GM19240 (cell line): ENCODE measurements around the gene DMRTC2.
"Not testable (repeated sequence)": the region's sequence is repeated elsewhere in the genome, so short reads cannot be mapped to it uniquely, and the experiment has no call there.

Source experiments
- DNase-seq: peaks from one replicate; pipeline ENCODE4 v3.0.0; 2011; ENCODE audit warnings: low spot score; ENCODE audit not compliant: insufficient read length

The DMRTC2 gene

GRCh38 chr19:41870401-41870873 lies 25.6 kb downstream of the DMRTC2 start:
- no peak for DNase-seq

GRCh38 chr19:41871573-41872383 lies 26.9 kb downstream of the DMRTC2 start:
- peak; percentile 63 for DNase-seq

GRCh38 chr19:41872384-41872774 lies 27.5 kb downstream of the DMRTC2 start:
- DNase-seq, result no peak

- DNase-seq, result no peak
These were observed 28.2 kb downstream of the DMRTC2 start for GRCh38 chr19:41872775-41873647.

- not testable (repeated sequence) for DNase-seq
These were observed 31.1 kb downstream of the DMRTC2 start for GRCh38 chr19:41875973-41876372.

GRCh38 chr19:41876847-41877832 lies 32.3 kb downstream of the DMRTC2 start, which contains the start of gene CD79A:
Gene CD79A, plus strand, starts transcription at chr19:41877279. Its CDS starts 26 bp downstream, at chr19:41877305.
- DNase-seq, result peak; percentile 59

GRCh38 chr19:41877916-41878905 lies 33.4 kb downstream of the DMRTC2 start:
- no peak for DNase-seq

GRCh38 chr19:41879080-41879479 lies 34.2 kb downstream of the DMRTC2 start:
- no peak for DNase-seq

- no peak for DNase-seq
These were observed 35.0 kb downstream of the DMRTC2 start for GRCh38 chr19:41879670-41880328.

- no peak for DNase-seq
These were observed 35.5 kb downstream of the DMRTC2 start for GRCh38 chr19:41880329-41880708.

- no peak for DNase-seq
These were observed 38.0 kb downstream of the DMRTC2 start, which contains the start of gene ARHGEF1 for GRCh38 chr19:41882568-41883462. Gene ARHGEF1, plus strand, starts transcription at chr19:41883184. Its CDS starts 4,899 bp downstream, at chr19:41888083.

GRCh38 chr19:41883463-41883820 lies 38.6 kb downstream of the DMRTC2 start:
- no peak for DNase-seq

- peak; percentile 98 for DNase-seq
These were observed 39.2 kb downstream of the DMRTC2 start for GRCh38 chr19:41883821-41884733.

- DNase-seq, result no peak
These were observed 42.2 kb downstream of the DMRTC2 start for GRCh38 chr19:41886761-41887710.

- no peak for DNase-seq
These were observed 43.0 kb downstream of the DMRTC2 start for GRCh38 chr19:41887711-41888382.
